Left ventricle myocardium superior (tissue), 1 donor: ENCODE results near the gene SPRN. TPM values are rescaled to one million over a fixed set of nuclear protein-coding genes. Genes with fewer than 3 reads are reported as not detected.

ENCODE experiments used
- ATAC-seq: fragments of 200-7000 bp; cut with Tn5 transposase; one replicate; pipeline ENCODE4 v1.9.1; 2020; ENCODE audit warnings: mild to moderate bottlenecking, moderate library complexity
- DNase-seq: peaks from one replicate; pipeline ENCODE4 v3.0.0-alpha.2; 2020
- intact Hi-C: fragments of 100-400 bp; cut with micrococcal nuclease; formaldehyde crosslinking; loops from one replicate; pipeline ENCODE4 v1.11.0; 2022
- total RNA-seq: library from RNA; stranded (reverse); fragmentation: NEBNext Ultra II Directional; extraction: Animal tissue kit (Norgen Biotek cat#: 25700); gene quantifications from one replicate; pipeline ENCODE4 v1.2.1, GENCODE V29; 2021
- donor health status: DM: no; HTN: yes; CAD: no; lungs with severe emphysema.

The SPRN gene
- total RNA-seq, 1 donor from 2014 or later: not detected

DNA sequence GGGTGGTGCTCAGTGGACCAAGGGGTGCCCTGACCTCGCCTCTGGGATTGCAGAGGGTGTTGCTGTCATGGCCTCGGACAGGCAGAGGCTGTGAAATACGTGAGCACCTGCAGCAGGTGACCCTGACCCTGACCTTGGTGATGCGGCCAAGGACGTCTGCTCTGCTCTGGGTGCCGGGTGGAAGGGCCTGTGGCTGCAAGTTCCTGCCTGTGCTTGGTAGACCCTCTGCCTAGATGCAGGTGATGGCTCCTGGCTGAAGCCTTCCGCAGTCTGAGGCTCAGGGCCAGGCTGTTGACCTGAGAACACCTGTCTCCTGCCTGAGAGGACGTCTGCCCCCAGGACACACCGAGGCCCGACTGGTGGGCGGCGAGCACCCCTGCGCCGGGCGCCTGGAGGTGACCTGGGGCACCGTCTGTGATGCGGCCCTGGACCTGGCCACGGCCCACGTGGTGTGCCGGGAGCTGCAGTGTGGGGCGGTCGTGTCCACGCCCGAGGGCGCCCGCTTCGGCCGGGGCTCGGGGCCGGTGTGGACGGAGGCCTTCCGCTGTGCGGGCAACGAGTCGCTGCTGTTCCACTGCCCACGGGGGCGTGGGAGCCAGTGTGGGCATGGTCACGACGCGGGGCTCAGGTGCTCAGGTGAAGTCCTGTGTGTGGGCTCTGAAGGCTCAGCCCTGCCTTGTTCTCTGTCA, 33.7 kb upstream of the SPRN start:
- DNase-seq: no peak
- no peak for ATAC-seq
- intact Hi-C loops: no loop called here

DNA sequence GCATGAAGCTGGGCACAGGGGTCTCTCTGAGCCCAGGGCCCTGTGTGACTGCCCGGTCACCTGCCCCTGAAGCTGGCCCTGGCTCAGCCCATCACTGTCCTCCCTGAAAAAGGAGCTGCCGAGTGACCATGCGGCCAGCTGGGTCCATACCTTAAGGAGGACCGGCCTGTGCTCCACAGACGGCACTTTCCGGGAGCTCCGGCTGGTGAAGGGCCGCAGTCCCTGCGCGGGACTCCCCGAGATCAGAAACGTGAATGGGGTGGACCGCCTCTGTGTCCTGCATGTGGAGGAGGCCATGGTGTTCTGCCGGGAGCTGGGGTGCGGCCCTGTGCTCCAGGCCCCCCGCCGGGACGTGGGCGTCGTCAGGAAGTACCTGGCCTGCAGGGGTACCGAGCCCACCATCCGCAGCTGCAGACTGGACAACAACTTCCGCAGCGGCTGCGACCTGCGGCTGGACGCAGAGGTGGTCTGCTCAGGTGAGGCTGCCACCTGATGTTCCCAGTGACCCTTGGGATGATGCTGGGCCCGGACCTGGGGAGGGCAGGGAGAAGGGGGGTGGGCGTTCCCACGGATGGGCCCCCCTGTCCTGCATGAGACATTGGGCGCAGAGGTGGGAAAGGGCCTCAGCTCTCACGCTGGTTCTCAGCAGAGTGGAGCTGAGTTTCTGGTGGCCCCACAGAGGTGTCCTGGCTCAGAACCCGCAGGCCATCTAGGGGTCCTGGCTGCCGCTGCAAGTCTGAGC, 32.8 kb upstream of the SPRN start:
- intact Hi-C loops: no loop called here
- no peak for DNase-seq

DNA sequence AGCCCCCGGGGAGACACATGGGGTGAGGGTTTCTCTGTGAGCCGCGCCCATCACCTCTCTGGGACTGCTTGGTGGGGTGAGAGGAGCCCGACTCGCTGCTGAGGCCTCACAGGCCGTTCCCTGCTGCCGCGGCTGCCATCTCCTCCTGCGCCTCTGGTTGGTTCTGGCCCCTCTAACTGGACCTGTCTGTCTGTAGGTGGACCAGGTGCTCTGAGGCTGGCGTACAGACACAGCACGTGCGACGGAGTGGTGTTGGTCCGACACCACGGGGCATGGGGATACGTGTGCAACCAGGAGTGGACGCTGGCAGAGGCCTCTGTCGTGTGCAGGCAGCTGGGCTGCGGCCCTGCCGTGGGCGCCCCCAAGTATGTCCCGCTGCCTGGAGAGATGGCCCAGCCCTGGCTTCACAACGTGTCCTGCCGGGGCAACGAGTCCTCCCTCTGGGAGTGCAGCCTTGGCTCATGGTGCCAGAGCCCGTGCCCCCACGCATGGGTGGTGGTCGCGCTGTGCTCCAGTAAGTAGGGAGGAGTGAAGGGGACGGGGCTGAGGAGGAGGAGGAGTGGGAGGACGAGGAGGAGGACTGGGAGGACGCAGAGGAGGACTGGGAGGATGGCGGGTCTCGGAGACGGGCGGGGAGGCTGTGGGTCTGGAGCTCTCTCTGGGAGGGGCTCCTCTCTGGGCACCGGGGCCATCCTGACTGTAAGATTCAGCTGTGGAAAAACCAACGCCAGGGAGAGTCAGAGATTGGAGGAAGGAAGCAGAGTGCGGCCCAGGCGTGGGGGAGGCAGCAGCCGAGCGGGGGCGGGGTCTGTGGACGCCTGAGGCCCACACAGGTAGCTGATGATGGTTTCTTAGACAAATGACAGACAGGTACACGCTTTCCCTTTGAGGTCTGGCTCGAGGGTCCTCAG, 31.9 kb upstream of the SPRN start:
- intact Hi-C loops: no loop called here
- DNase-seq: no peak
- no peak for ATAC-seq

More for the DNA sequence above, 32.8 kb upstream of the SPRN start:
- no peak for ATAC-seq

DNA sequence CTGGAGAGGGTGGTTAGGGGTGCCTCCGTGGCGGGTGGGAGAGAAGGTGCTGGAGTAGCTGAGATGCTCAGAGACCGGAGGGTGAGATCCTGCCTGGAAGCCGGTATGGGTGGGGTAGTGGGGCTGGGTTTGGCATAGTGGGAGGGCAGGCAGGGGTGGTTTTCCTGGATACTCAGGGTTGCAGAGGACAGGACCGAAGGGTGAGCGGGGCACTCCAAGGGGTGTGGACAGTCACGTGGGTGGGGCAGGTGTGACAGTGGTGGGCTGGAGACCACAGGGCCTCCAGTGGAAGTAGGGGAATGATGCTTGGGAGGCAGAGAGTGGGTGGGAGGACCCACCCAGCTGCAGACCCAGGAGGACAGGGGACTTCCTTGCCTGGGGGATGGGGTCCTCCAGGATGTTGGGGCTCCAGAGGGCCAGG, 31.2 kb upstream of the SPRN start:
- no peak for DNase-seq
- ATAC-seq: no peak
- intact Hi-C loops: no loop called here

DNA sequence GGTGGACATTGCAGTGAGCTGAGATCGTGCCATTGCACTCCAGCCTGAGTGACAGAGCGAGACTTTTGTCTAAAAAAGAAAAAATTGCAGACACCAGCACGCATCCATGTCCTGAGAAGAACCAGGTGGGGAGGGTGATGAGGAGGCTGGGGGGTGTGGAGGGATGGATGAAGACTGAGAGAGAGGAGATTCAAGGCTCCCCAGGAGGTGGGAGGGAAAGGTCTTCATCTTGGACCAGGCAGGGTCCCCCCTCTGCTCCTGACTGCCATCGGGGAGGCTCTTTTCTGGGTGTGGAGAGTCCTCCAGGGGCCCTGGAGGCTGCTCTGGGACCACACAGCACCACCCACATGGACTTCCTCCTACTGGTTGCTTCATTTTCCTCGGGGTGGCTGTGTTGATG, 30.8 kb upstream of the SPRN start:
- no peak for DNase-seq
- intact Hi-C loops: no loop called here
- ATAC-seq: no peak

DNA sequence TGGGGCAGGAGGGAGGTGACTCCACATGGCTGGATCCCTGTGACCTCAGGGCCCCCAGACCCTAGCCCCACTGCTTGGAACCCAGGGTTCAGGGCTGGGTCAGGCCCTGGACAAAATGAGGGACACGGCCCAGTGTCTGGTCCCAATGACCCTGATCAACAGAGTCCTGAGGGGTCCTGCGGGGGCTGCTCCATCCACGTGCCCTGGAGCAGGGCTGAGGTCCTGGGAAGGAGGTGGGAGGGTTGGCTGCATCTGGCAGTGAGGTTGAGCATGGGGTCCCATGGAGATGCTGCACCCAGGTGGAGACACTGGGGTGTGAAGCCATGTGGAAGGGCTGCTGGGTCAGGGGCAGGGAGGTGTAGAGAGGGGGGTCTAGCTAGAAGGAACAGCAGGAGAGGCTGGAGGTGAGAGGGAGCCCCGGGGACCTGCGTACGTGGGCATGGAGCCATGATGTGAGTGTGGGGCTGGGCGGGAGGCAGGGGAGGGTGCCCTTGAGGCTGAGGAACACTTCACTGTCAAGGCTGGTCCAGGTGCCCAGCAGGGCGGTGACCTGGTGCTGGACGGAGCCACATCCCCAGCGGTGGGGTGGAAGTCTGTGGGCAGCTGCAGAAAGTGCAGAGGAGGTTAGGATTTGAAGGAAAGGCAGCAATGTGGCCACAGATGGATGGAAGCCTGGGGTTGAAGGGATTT, 29.9 kb upstream of the SPRN start:
- DNase-seq (no peak), ATAC-seq (no peak)
- intact Hi-C loops: no loop called here

DNA sequence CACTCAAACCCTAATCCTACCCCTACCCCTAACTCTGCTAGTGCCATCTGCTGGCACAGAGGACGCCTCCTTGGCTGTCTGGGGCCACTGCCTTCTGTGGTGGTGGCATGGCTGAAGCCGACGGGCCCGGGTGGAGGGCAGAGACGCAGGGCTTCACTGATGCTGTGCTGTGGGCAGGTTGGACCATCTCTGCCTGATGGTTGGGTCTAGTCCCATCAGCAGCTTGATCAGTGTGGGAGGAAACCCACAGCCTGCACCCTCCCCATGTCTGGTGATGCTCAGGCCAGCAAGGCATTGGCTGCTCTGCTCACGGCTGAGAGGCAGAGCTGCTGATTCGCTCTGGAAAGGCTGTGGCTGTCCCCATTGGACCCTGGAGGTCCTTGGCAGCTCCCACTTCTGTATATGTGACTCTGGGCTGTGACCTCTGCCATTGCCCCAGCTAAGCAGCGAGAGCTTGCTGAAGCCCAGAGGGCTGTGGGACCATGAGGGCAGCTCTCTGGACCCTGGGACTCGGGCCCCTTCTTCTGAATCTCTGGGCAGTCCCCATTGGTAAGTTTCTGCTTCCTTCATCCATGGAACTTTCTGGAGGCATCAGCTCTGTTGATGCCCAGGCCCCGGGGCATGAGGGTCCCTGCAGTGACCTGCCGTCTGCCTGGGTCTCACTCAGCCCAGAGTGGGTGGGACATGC, 29.2 kb upstream of the SPRN start, which contains the start of gene SCART1:
Gene SCART1 (plus strand): TSS at position 430 of the 688 bp plus-strand sequence. CDS start 53 bp downstream, at position 483.
- ATAC-seq (no peak), DNase-seq (no peak)
- intact Hi-C loops: no loop called here

DNA sequence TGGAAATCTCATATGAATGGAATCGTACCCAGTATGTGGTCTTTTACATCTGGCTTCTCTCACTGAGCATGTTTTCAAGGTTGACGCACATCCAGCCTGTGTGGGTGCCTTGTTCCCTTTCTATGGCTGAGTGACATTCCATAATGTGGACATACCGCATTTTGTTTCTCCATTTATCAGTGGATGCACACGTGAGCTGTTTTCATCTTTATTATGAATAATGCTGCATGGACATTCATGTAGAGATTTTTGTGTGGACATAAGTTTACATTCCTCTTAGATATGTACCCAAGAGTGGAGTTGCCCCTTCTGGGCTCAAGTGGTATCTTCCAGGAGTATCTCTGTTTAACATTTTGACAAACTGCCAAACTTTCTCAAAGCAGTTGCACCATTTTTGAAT, 28.0 kb upstream of the SPRN start:
- ATAC-seq (no peak), DNase-seq (no peak)
- intact Hi-C loops: no loop called here

DNA sequence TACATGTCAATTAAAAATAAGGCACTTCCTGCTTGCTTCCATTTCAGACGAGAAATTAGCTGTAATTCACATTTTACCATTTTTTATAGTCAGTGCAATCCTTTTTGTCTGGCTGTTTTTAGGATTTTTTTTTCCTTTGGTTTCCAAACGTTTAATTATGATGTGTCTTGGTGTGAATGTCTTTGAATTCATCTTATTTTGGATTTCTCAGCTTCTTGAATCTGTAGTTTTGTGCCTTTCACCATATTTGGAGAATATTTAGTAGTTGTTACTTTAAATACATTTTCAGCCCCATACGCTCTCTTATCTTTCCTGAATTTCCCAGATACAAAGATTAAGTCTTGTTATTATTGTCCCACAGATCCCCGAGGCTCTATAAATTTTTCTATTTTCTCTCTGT, 26.9 kb upstream of the SPRN start:
- DNase-seq (no peak), ATAC-seq (no peak)
- intact Hi-C loops: no loop called here

DNA sequence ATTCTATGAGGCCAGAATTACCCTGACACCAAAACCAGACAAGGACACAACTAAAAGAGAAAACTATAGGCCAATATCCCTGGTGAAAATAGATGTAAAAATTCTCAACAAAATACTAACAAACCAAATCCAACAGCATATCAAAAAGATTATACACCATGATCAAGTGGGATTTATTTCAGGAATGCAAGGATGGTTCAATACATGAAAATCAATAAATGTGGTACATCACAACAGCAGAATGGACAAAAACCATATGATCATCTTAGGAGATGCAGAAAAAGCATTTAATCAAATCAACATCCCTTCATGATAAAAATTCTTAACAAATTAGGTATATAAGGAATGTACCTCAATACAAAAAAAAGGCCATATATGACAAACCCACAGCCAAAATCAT, 23.7 kb upstream of the SPRN start:
- no peak for ATAC-seq
- intact Hi-C loops: no loop called here
- DNase-seq: no peak

DNA sequence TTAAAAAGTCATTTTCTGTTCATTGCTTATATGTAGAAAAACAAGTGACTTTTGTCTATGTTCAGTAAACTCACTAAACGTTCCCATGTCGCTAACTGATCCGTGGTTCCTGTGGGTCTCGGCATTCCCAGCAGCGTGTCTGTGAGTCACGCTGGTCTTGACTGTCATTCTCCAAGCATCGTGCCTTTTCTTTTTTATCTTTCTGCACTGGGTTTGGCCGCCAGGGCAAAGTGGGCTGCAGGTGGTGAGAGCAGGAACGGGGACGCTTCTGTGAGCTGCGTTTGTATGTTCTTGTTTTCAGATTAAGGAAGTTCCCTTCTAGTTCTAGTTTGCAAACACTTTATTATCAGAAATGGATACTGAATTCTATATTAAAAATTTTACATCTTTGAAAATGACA, 22.6 kb upstream of the SPRN start:
- intact Hi-C loops: no loop called here
- ATAC-seq (no peak), DNase-seq (no peak)

DNA sequence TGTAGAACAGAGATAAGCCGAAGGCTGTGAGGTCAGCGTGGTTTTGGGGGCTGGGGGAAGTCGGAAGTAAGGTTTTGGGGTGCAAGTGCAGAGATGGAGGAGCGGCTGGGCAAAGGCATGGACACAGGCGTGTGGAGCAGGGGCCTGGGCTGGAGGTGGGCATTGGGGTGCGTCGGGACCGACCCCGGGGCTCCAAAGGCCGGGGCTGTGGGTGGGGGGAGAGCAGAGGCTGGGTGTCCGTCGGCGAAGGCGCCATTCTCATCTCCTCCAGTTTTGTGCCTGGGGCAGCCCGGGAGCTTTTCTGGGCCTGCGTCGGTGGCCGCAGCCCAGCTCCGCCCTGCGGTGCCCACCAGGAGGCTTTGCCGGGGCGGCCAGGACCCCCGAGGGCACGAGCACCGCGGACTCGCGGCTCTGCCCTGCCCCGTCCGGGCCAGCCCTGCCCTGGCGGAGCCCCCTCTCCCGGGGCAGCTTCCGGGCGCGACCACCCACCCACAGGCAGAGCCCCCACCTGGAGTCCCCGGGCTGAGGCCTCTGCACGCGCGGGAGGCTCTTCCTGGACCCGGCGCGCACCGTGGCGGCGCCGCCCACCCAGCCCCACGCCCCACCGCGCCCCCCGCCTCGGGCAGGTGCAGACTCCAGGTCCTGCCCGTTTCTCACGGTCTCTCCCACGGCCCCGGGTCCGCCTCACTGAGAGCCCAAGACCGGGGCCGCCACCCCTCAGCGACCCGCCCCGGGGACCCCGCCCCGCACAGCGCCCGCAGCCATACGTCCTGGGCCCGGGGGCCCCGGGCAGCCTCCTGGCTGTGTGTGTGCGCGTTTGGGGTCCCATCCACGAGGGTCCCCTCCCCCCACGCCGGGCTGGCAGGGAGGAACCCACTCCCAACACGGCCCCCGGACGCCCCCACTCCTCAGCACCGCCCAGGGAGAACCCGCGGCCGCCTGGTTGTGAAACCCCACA, 21.6 kb upstream of the SPRN start:
- intact Hi-C loops: no loop called here
- no peak for DNase-seq
- no peak for ATAC-seq

DNA sequence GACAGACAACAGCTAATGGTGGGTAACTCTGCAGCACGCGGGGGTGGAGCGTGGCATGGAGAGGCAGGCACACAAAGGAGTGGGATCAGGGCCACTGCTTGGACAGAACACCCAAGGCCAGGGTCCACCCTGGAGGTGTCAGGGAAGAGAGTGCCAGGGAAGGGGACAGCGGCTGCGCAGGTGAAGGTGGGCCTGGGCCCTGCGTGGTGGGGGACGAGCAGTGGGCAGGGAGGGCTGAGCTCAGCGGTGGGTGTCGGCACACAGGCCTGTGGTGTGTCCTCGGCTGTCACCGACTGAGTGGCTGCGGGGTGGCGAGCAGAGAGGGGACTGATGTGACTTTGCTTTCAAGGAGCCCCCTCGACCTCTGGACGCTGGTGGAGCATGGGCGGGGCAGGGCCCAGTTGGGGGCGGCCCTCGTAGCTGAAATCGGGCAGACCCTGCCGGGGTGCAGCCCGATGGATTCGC, 20.9 kb upstream of the SPRN start:
- ATAC-seq (no peak), DNase-seq (no peak)
- intact Hi-C loops: no loop called here

DNA sequence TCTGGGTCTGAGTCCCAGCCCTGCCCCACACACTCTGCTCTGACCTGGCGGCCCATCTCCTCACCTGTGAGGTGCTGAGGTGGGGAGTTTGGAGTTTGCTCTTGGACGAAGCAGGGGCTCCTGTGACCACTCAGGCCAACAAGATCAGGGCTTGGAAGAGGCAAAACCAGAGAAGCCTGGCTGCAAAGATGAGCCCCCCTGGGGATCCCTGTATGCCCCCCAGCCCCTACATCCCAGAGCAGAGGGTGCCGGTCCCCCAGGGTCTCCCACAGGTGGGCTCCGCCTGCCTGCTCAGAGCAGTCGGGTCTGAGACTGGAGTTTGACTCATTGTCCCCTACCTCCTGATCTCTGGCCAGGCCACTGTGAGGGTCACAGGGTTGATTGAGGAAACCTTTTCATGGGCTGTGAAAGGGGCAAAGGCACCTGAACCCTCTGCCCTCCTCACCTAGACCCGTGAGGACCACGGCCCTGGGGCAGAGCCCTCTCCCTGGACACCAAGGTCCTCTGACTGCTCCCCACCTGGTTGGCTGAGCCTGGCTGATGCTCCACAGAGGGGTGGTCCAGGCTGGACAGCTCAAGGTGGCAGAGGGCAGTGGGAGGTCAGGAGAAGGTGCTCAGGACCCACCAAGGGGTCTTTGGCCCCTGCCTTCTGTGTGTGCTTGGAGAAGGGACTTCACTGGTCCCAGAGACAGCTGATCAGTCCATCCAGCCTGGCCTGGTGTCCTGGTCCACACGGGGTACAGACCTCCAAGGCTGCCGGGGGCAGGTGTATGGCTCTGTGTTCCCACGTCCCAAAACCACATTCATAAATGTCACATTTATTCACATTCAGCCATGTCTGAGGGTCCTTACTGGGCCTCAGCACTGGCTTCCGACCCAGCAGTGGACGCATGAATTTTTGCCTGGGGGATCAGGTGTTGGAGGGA, 20.2 kb upstream of the SPRN start:
- DNase-seq (no peak), ATAC-seq (no peak)
- intact Hi-C loops: no loop called here

DNA sequence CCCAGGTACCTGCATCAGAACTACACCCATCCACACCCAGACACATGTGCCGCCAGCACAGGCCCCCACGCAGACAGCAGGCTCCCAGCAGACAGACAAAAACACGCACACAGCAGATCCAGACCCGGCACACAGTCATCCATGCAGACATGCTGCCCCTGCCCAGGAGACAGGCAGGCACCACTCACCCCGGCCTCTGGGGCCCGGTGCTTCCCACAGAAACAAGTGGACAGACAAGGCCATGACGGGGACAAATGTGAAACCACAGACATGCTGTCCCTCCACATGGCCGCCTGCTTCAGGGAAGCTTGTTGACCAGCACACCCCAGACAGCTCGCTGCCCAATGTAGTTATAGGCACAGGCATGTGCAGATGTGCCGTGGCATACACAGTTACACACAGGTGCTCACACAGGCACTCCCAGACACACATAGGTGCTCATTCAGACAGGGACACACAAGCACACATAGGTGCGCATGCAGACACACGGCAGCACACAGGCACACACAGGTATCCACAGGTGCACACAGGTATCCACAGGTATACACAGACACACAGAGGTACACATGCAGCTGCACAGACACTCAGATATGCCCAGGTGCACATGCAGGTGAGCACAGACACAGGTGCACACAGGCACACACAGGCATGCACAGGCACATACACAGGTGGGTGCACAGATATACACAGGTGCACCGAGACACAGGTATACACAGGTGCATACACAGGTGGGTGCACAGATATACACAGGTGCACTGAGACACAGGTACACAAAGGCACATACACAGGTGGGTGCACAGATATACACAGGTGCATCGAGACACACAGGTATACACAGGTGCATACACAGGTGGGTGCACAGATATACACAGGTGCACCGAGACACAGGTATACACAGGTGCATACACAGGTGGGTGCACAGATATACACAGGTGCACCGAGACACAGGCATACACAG, 18.8 kb upstream of the SPRN start:
- intact Hi-C loops: no loop called here
- DNase-seq (no peak), ATAC-seq (no peak)
